Aortic smooth muscle cell (primary cell): Measurements from ENCODE around the gene NDUFS2. TPM values are rescaled to one million over a fixed set of nuclear protein-coding genes. Genes with fewer than 3 reads are reported as not detected.

Source experiments
- total RNA-seq: library from RNA; depleted of rRNA; stranded (reverse); fragments of >200 nt; gene quantifications from 2 replicates; pipeline ENCODE4 v1.2.3, GENCODE V29; 2014

Gene NDUFS2
- total RNA-seq, result 146 and 150 TPM in 2 replicates

GRCh38 chr1:161201836-161202712 is at the start of gene NDUFS2:
Gene NDUFS2 (plus strand): TSS chr1:161202367. CDS start chr1:161202386, 19 bp downstream.

GRCh38 chr1:161153682-161154337 is 48.4 kb upstream of the NDUFS2 start, which contains the start of gene UFC1:
Gene UFC1 (plus strand): TSS chr1:161153978. CDS start chr1:161153998, 20 bp downstream.

GRCh38 chr1:161159087-161159912 is 42.9 kb upstream of the NDUFS2 start, which contains the start of gene USP21:
Gene USP21 (plus strand): TSS chr1:161159500. CDS start chr1:161160641, 1,141 bp downstream.

GRCh38 chr1:161165742-161166668 is 36.2 kb upstream of the NDUFS2 start, which contains the start of gene PPOX:
Gene PPOX (plus strand): TSS chr1:161166426. CDS start chr1:161166848, 422 bp downstream.

GRCh38 chr1:161177112-161177935 is 24.8 kb upstream of the NDUFS2 start, which contains the start of gene B4GALT3:
Gene B4GALT3 (minus strand): TSS chr1:161177507. CDS start chr1:161176060, 1,447 bp downstream.

GRCh38 chr1:161198897-161199431 is 3.2 kb upstream of the NDUFS2 start, which contains the start of gene ADAMTS4:
Gene ADAMTS4 (minus strand): TSS chr1:161199054. CDS start chr1:161198627, 427 bp downstream.

GRCh38 chr1:161215076-161215475 is 12.9 kb downstream of the NDUFS2 start, which contains the start of gene FCER1G:
Gene FCER1G (plus strand): TSS chr1:161215295. CDS start chr1:161215322, 27 bp downstream.

GRCh38 chr1:161225534-161226319 is 23.6 kb downstream of the NDUFS2 start, which contains the start of gene TOMM40L:
Gene TOMM40L (plus strand): TSS chr1:161226060. CDS start chr1:161226490, 430 bp downstream.

GRCh38 chr1:161238039-161238473 is 35.9 kb downstream of the NDUFS2 start, which contains the start of gene NR1I3:
Gene NR1I3 (minus strand): TSS chr1:161238203. CDS start chr1:161236565, 1,638 bp downstream.

GRCh38 chr1:161258439-161259344 is 56.5 kb downstream of the NDUFS2 start, which contains the start of gene PCP4L1:
Gene PCP4L1 (plus strand): TSS chr1:161258745. CDS start chr1:161258975, 230 bp downstream.

Other genes with a start within 250 kb of the NDUFS2 start
- not detected in 2 replicates for gene ITLN2, start 247.6 kb upstream of the NDUFS2 start, total RNA-seq
- gene F11R, start 181.2 kb upstream of the NDUFS2 start, total RNA-seq, result 4.2 and 11.6 TPM in 2 replicates
- gene TSTD1, start 163.4 kb upstream of the NDUFS2 start, total RNA-seq, result 12.3 and 26.7 TPM in 2 replicates
- gene USF1, start 156.4 kb upstream of the NDUFS2 start, total RNA-seq, result 73.6 and 80.6 TPM in 2 replicates
- gene ARHGAP30, start 132.5 kb upstream of the NDUFS2 start, total RNA-seq, result under 0.01 TPM in 1 of 2 replicates, not detected in the other
- 0.13 TPM in 1 of 2 replicates, not detected in the other for gene NECTIN4, start 112.8 kb upstream of the NDUFS2 start, total RNA-seq
- 1.8 and 3.5 TPM in 2 replicates for gene KLHDC9, start 104.0 kb upstream of the NDUFS2 start, total RNA-seq
- 37.0 and 64.9 TPM in 2 replicates for gene PFDN2, start 84.3 kb upstream of the NDUFS2 start, total RNA-seq
- 20.6 and 23.5 TPM in 2 replicates for gene NIT1, start 84.3 kb upstream of the NDUFS2 start, total RNA-seq
- 21.8 and 23.8 TPM in 2 replicates for gene DEDD, start 69.7 kb upstream of the NDUFS2 start, total RNA-seq
- gene UFC1, start 48.4 kb upstream of the NDUFS2 start, total RNA-seq, result 129 and 141 TPM in 2 replicates
- gene USP21, start 42.9 kb upstream of the NDUFS2 start, total RNA-seq, result 5.3 and 5.5 TPM in 2 replicates
- 11.0 and 13.1 TPM in 2 replicates for gene PPOX, start 35.9 kb upstream of the NDUFS2 start, total RNA-seq
- 12.0 and 12.7 TPM in 2 replicates for gene B4GALT3, start 24.9 kb upstream of the NDUFS2 start, total RNA-seq
- gene ADAMTS4, start 3.3 kb upstream of the NDUFS2 start, total RNA-seq, result 4.2 and 7.5 TPM in 2 replicates
- not detected in 2 replicates for gene FCER1G, start 12.9 kb downstream of the NDUFS2 start, total RNA-seq
- gene APOA2, start 21.3 kb downstream of the NDUFS2 start, total RNA-seq, result not detected in 2 replicates
- 9.1 and 9.6 TPM in 2 replicates for gene TOMM40L, start 23.7 kb downstream of the NDUFS2 start, total RNA-seq
- not detected in 2 replicates for gene NR1I3, start 35.8 kb downstream of the NDUFS2 start, total RNA-seq
- gene PCP4L1, start 56.4 kb downstream of the NDUFS2 start, total RNA-seq, result not detected in 2 replicates
- gene MPZ, start 107.6 kb downstream of the NDUFS2 start, total RNA-seq, result 1.6 and 1.7 TPM in 2 replicates
- 18.9 and 24.4 TPM in 2 replicates for gene SDHC, start 112.0 kb downstream of the NDUFS2 start, total RNA-seq
- not detected in 2 replicates for gene CFAP126, start 165.5 kb downstream of the NDUFS2 start, total RNA-seq